Progenitor cell of endocrine pancreas (in vitro differentiated cells): Measurements from ENCODE around the gene ORAI2. TPM values are rescaled to one million over a fixed set of nuclear protein-coding genes. Genes with fewer than 3 reads are reported as not detected.
"Not testable (repeated sequence)": the region's sequence is repeated elsewhere in the genome, so short reads cannot be mapped to it uniquely, and the experiment has no call there.

ENCODE experiments used
- DNase-seq: peaks from one replicate; pipeline ENCODE4 v3.0.0; 2021; ENCODE audit warnings: low spot score; ENCODE audit not compliant: unreplicated experiment
- H3K27ac Mint-ChIP-seq: 2 replicates; pipeline ENCODE4 v1.8.0; 2021; ENCODE audit warnings: mild to moderate bottlenecking, moderate library complexity, mixed read lengths
- H3K27me3 Mint-ChIP-seq: 2 replicates; pipeline ENCODE4 v1.8.0; 2021; ENCODE audit warnings: mixed read lengths
- H3K36me3 Mint-ChIP-seq: 2 replicates; pipeline ENCODE4 v1.8.0; 2022; ENCODE audit warnings: mixed read lengths; ENCODE audit not compliant: insufficient read depth
- H3K4me1 Mint-ChIP-seq: 2 replicates; pipeline ENCODE4 v1.8.0; 2021; ENCODE audit warnings: low read depth, mixed read lengths
- H3K4me3 Mint-ChIP-seq: 2 replicates; pipeline ENCODE4 v1.8.0; 2021; ENCODE audit warnings: low read depth, mild to moderate bottlenecking, moderate library complexity, mixed read lengths
- H3K9me3 Mint-ChIP-seq: 2 replicates; pipeline ENCODE4 v1.8.0; 2021; ENCODE audit warnings: low read depth, mixed read lengths
- CTCF ChIP-seq: fragments of 200-600 bp; sonication (generic); IDR thresholded peaks from one replicate; pipeline ENCODE4 v1.5.0; 2021; ENCODE audit warnings: antibody characterized with exemption, mild to moderate bottlenecking; ENCODE audit not compliant: unreplicated experiment
- total RNA-seq: library from RNA; stranded (reverse); gene quantifications from 2 replicates; pipeline ENCODE4 v1.2.1, GENCODE V29; 2021

Gene ORAI2
- total RNA-seq, 1 donor from 2014 or later: 41.8 TPM

- Mint-ChIP-seq H3K9me3 (no peaks in the 10 kb centered on the region), H3K27ac (no peak overlapping the region), H3K36me3 (peaks cover 23% of the 10 kb centered on the region), H3K4me3 (no peak overlapping the region), H3K4me1 (peaks cover 9% of the 10 kb centered on the region), H3K27me3 (no peaks in the 10 kb centered on the region)
- TF ChIP-seq CTCF: no peak
- DNase-seq: no peak
Observed at GRCh38 chr7:102400360-102400759, 33.0 kb upstream of the ORAI2 start.

GRCh38 chr7:102403563-102403962, 29.8 kb upstream of the ORAI2 start:
- Mint-ChIP-seq H3K4me3 (no peak overlapping the region), H3K27me3 (no peaks in the 10 kb centered on the region), H3K9me3 (no peaks in the 10 kb centered on the region), H3K36me3 (peaks cover 45% of the 10 kb centered on the region), H3K4me1 (no peaks in the 10 kb centered on the region), H3K27ac (no peak overlapping the region)
- no peak for DNase-seq
- no peak for TF ChIP-seq CTCF

GRCh38 chr7:102404005-102404861, 29.1 kb upstream of the ORAI2 start:
- H3K36me3 Mint-ChIP-seq: peaks cover 49% of the 10 kb centered on the region
- no peak overlapping the region for H3K4me3 Mint-ChIP-seq
- H3K27ac Mint-ChIP-seq: peak overlapping the region; percentile 37
- peak; percentile 67 for TF ChIP-seq CTCF
- no peaks in the 10 kb centered on the region for H3K4me1 Mint-ChIP-seq
- no peak for DNase-seq
- H3K27me3 Mint-ChIP-seq: no peaks in the 10 kb centered on the region
- no peaks in the 10 kb centered on the region for H3K9me3 Mint-ChIP-seq

GRCh38 chr7:102404862-102405188, 28.6 kb upstream of the ORAI2 start:
- DNase-seq, H3K4me3 Mint-ChIP-seq, H3K9me3 Mint-ChIP-seq, H3K4me1 Mint-ChIP-seq, H3K27ac Mint-ChIP-seq, H3K27me3 Mint-ChIP-seq: not testable (repeated sequence)
- peaks cover 52% of the 10 kb centered on the region for H3K36me3 Mint-ChIP-seq

GRCh38 chr7:102407910-102408309, 25.5 kb upstream of the ORAI2 start:
- H3K36me3 Mint-ChIP-seq: peaks cover 58% of the 10 kb centered on the region
- TF ChIP-seq CTCF: no peak
- H3K4me3 Mint-ChIP-seq: no peak overlapping the region
- no peaks in the 10 kb centered on the region for H3K4me1 Mint-ChIP-seq
- peaks cover 7% of the 10 kb centered on the region for H3K9me3 Mint-ChIP-seq
- no peak overlapping the region for H3K27ac Mint-ChIP-seq
- no peaks in the 10 kb centered on the region for H3K27me3 Mint-ChIP-seq
- DNase-seq: no peak

GRCh38 chr7:102408530-102408929, 24.8 kb upstream of the ORAI2 start:
- H3K36me3 Mint-ChIP-seq: peaks cover 60% of the 10 kb centered on the region
- not testable (repeated sequence) for DNase-seq, H3K9me3 Mint-ChIP-seq, H3K27ac Mint-ChIP-seq, H3K4me3 Mint-ChIP-seq, H3K4me1 Mint-ChIP-seq, H3K27me3 Mint-ChIP-seq
